ENCODE measurements around the gene PRSS48. TPM values are rescaled to one million over a fixed set of nuclear protein-coding genes. Genes with fewer than 3 reads are reported as not detected.

Gene PRSS48
- total and polyA plus RNA-seq, 2 of the 4 experiments (the other 2 are of a cell fraction): not detected

GRCh38 chr4:151296227-151296626, 19.3 kb downstream of the PRSS48 start:
- H3K14ac ChIP-seq (replicated peaks; ENCODE audit: low read depth, low read length): no peak overlapping the region
- H3K79me1 ChIP-seq (ENCODE audit: low read depth in 1 of 2, low read length in 2 of 2): no peaks in the 10 kb centered on the region
- H3K4ac ChIP-seq (ENCODE audit: low read depth, low read length): no peak overlapping the region
- no peak overlapping the region for H3K9ac ChIP-seq (ENCODE audit: low read depth, low read length)
- no peak overlapping the region for H2AK9ac ChIP-seq (replicated peaks; ENCODE audit: low read depth, low read length, poor library complexity)
- no peak overlapping the region for H2AFZ ChIP-seq (replicated peaks; ENCODE audit: low read length, poor library complexity)
- ATAC-seq (ENCODE audit: low read depth): no peak
- no peak overlapping the region for H2BK20ac ChIP-seq (ENCODE audit: low read depth, low read length)
- no CpG with 5 or more reads among the region's 3 CpGs for WGBS, 2 experiments (ENCODE audit: extremely low coverage in 2 of 2, insufficient read length in 1 of 2)
- H4K91ac ChIP-seq (ENCODE audit: insufficient read depth, low read depth, low read length): no peak overlapping the region
- TF ChIP-seq RCOR1 (IDR thresholded peaks at IDR 0.05; ENCODE audit: insufficient replicate concordance, low read length) (no peak), CHD1 (IDR thresholded peaks at IDR 0.05; ENCODE audit: low read depth, low read length) (no peak), MAZ (IDR thresholded peaks at IDR 0.05; ENCODE audit: borderline replicate concordance, low read depth, low read length) (no peak), MAFK (IDR thresholded peaks at IDR 0.05; ENCODE audit: low read depth, low read length) (no peak), CEBPB (IDR thresholded peaks at IDR 0.05; ENCODE audit: low read depth, low read length) (no peak), FOS (IDR thresholded peaks at IDR 0.05; ENCODE audit: low read depth, low read length) (no peak), CTCF (conservative IDR thresholded peaks at IDR 0.05; ENCODE audit: low read depth, low read length) (no peak)
- no peak for DNase-seq
- no peak overlapping the region for H3K56ac ChIP-seq (ENCODE audit: extremely low read depth, insufficient read depth, low read length)
- intact Hi-C loops (cut with micrococcal nuclease) (no loop called here), dilution Hi-C loops (cut with HindIII; ENCODE audit: low sequenced_read_pairs, unreplicated experiment) (no loop called here), in situ Hi-C loops (cut with MboI; ENCODE audit: low sequenced_read_pairs) (no loop called here)
- H3K4me3 ChIP-seq (ENCODE audit: insufficient read depth, low read depth, low read length): no peak overlapping the region
- no peak overlapping the region for H4K5ac ChIP-seq (ENCODE audit: low read depth, low read length)
- H3K23ac ChIP-seq (ENCODE audit: low read depth, low read length): no peak overlapping the region
- no peak overlapping the region for H3K27ac ChIP-seq (ENCODE audit: insufficient read depth, low read length)
- no TSS peak for BruUV-seq (replicated peaks)
- no peaks in the 10 kb centered on the region for H3K27me3 ChIP-seq (ENCODE audit: control insufficient read depth, insufficient read depth, low read length)
- no peaks in the 10 kb centered on the region for H3K36me3 ChIP-seq (ENCODE audit: control insufficient read depth, insufficient read depth, low read length)
- no peak overlapping the region for H3K18ac ChIP-seq (ENCODE audit: low read depth, low read length)
- no peak overlapping the region for H2BK15ac ChIP-seq (ENCODE audit: low read depth, low read length)
- H2BK5ac ChIP-seq (ENCODE audit: low read depth, low read length, poor library complexity, severe bottlenecking): no peak overlapping the region
- H3K9me3 ChIP-seq (ENCODE audit: control insufficient read depth, insufficient read depth, low read length): no peaks in the 10 kb centered on the region
- no peak overlapping the region for H3K4me2 ChIP-seq (ENCODE audit: low read depth, low read length)
- no peaks in the 10 kb centered on the region for H3K4me1 ChIP-seq (ENCODE audit: control insufficient read depth, insufficient read depth, low read length)
- no peaks in the 10 kb centered on the region for H4K20me1 ChIP-seq (ENCODE audit: insufficient read depth, low read length)
- H2BK120ac ChIP-seq (ENCODE audit: low read depth, low read length): no peak overlapping the region
- ChIA-PET POLR2A (ENCODE audit: unreplicated experiment) (no interaction called here), CTCF (interaction anchor here (0.8 kb wide), 2 partner anchors 19 to 180 kb away, joined by 3 to 4 read pairs; partner anchors contain the start of gene PRSS48)
- H2AK5ac ChIP-seq (ENCODE audit: low read depth, low read length): no peak overlapping the region
- no peak overlapping the region for H4K8ac ChIP-seq (ENCODE audit: low read depth in 2 of 2, low read length in 2 of 2)
- 0 out of 2 replicates have a peak, but pooled peaks cover under 1% of the 10 kb centered on the region for H3K9me1 ChIP-seq (ENCODE audit: insufficient read depth, low read length)

Measured in IMR-90 (cell line).